Retina (tissue), 1 donor: Measurements from ENCODE around the gene CCL18.
"Not testable (repeated sequence)": the region's sequence is repeated elsewhere in the genome, so short reads cannot be mapped to it uniquely, and the experiment has no call there.

Experiments
- DNase-seq: peaks from one replicate; pipeline ENCODE4 v3.0.0-alpha.2; 2016

The CCL18 gene, protein sequence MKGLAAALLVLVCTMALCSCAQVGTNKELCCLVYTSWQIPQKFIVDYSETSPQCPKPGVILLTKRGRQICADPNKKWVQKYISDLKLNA

DNA sequence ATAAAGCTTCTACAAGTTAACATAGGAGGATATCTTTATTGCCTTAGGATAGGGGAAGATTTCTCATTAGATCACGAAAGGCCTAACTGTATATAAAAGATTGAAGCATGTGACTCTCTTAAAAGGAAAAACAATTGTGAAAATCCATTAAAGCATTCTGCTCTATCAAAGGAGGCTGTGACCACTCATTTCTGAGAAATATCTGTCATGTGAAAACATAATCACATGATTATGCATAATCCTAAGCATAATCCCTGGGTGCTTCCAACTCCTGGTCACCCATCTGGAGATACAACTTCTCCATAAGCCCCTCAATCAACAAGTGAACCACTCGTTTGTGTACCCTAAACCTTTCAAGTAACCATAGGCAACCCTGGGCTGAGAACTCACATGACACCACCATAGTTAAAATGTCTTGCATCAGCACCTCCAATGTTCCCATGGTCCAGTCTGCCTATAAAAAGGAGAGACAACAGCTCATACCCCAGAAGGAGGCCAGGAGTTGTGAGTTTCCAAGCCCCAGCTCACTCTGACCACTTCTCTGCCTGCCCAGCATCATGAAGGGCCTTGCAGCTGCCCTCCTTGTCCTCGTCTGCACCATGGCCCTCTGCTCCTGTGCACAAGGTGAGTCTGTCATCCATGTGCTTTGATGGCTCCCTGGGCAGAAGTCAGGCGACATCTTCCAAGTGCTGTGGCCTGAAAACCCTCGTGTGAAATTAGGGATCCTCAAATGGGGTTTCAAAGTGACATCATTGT lies at the start of gene CCL18:
Gene CCL18 (plus strand): TSS at position 487 of the 756 bp plus-strand sequence. CDS start 71 bp downstream, at position 558.
- DNase-seq: no peak

DNA sequence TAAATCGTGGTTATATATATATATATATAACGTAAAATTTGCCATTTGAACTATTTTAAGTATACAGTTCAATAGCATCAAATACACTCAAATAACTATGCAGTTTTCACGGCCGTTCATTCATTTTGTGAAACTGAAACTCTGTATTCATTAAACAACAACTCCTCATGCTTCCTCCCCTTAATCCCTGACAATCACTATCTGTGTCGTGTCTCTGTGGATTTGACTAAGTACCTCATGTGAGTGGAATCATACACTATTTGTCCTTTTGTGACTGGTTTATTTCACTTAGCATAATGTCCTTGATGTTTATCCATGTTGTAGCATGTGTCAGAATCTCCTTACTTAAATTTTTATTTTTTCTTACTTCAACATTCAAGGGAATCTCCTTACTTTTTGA lies 49.1 kb upstream of the CCL18 start:
- DNase-seq: no peak

DNA sequence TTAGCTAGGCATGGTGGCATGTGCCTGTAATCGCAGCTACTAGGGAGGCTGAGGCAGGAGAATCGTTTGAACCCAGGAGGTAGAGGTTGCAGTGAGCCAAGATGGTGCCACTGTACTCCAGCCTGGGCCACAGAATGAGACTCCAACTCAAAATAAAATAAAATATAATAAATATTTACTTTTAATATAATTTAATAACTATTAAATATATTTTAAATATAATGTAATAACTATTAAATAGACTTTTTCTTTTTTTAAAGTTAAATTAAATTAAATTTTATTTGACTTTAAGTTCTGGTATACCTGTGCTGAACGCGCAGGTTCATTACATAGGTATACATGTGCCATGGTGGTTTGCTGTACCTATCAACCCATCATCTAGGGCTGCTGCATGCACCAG lies 48.2 kb upstream of the CCL18 start:
- not testable (repeated sequence) for DNase-seq

DNA sequence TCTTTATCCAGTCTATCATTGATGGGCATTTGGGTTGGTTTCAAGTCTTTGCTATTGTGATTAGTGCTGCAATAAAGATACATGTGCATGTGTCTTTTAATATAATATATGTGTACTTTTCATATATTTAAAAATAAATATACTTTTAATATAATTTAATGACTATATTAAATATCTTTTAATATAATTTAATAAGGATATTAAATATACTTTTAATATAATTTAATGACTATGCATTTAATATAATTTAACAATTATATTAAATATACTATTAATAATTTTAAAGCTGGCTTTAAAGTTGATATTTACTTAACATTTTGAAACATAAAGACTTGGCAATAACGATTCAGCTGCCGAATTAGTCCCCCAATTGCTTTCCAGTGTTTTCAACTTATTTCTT lies 47.5 kb upstream of the CCL18 start:
- no peak for DNase-seq

DNA sequence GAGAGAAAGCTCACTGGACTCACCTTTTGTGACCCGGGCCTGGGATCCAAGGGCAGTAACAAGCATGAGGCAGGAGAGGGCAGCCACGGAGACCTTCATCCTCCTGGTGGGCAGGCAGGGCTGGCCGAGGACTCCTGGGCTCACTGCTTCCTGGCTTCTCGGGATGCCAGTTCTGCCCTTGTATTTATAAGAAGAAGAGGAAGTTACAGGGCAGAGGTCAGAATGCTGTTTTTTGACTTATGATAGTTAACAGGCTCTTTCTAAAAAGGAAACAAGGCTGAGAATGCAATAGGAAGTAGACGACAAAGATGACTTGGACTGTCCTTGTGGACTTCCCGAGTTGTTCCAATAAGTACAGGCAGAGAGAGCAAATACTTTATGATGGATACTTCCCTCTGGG lies 46.3 kb upstream of the CCL18 start, which contains the start of gene CCL23:
Gene CCL23 (minus strand): TSS at position 174 of the 400 bp plus-strand sequence. CDS start 75 bp downstream, at position 99.
- DNase-seq: no peak

DNA sequence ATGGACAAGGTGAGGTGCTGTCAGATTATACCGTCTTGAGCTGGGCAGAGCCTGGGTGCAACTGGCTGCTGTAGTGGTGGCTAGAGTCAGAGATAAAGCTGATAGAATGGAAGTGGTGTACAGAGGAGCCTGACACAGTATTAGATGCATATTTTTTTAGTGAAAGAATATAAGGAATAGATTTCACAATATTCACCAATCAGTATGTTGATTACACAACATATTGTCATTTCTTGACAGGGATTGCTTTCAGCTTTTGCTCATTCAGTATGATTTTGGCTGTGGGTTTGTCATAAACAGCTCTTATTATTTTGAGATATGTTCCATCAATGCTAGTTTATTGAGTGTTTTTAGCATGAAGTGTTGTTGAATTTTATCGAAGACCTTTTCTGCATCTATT lies 44.6 kb upstream of the CCL18 start:
- DNase-seq: no peak

DNA sequence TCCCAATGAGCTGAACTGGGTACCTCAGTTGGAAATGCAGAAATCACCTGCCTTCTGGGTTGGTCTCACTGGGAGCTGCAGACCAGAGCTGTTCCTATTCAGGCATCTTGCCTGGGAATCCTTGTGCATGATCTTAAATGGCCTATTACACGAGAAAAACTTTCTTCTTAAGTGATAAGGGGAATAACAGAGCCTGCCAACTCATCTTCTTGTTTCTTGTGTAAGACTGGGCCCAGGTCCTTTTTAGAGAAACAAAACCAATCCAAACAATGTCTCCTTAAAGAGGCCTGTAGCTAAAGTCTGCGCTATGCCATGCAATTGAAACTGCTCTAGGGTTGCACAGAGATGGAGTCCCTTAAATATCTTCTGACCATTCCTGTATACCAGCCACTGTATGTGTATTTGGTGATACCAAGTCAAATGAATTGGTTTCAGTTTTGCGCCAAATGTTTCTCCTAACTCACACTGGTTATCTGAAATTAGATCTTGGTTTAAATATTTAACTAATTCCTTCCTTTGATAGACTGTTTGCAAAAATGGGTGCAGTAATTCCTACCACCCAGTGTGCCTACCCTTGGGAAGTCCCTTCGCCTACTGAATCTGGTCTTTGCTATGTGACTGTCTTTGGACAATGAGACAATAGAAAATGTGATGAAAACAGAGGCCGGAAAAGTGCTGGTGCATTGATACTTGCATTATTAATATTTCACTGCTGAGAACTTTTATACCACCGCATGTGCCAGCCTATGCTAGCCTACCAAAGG lies 39.8 kb upstream of the CCL18 start:
- no peak for DNase-seq

DNA sequence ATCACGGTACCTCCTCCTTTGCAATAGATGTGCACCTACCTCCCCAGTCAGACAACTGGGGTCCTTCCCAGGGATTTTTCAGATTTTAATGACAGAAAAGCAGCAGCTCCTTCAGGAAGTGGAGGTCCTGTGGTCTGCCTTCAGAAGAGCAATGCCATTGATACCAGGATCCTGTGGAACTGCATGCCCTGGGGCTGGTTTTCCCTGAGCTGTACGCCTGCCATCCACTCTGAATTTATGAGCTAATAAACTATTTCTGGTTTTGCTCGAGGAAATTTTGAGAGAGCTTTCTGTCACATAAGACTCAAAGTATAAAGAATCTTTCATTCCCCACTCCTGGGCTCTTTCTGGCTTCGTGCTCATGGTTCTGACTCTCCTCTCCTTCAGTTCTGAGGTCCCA lies 36.3 kb upstream of the CCL18 start:
- no peak for DNase-seq

DNA sequence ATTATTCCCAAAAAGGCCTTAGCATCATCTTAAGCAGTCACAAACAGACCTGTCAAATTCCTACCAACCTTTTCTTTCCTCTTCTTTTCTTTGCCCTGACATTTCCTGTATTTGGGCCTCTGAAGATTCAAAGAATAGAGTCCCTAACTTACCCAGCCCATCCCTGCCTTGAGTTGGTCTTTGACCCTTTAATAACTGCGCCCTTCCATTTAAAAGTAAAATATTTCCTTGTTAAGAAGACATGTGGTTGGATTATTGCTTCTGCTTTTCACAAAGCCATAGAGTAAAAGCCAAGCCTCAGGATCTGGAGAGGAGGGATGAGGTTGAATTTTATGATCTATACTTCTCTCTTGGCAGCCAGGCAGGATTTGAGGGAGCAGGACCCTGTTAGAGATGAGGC lies 33.1 kb upstream of the CCL18 start:
- no peak for DNase-seq

DNA sequence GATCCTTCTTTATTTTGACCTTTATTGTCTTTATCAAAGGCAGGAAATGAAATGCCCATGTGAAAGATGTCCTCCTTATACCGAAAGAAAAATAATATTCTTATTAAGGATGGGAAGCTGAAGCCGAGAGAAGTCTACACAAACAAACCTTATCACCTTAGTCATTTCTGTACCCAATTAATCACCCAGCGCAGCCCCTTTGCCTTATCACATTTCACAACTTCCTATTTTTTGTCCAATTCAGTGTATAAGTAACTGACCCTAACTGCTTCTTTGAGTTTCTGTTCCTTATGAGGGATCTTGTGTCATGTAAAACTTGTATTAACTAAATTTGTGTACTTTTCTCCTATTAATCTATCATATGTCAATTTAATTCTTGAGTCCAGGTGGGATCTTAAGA lies 29.9 kb upstream of the CCL18 start:
- DNase-seq: no peak

DNA sequence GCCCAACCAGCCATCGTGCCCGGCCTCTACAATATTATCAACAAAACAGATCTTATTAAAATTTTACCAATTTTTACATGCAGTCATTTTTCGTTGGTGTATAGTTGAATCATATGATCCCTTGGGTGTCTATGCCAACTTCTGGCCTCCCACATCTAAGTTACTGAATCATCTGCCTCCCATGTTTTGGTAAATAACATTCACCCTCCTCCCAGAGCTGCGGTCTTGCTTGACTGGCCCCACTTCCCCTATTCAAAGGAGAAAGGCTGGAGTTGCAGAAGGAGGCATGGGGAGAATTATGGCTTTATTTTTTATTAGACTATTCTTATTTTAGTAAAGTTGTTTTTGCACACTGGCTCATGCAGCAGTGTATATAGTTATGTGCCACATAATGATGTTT lies 27.8 kb upstream of the CCL18 start:
- no peak for DNase-seq

DNA sequence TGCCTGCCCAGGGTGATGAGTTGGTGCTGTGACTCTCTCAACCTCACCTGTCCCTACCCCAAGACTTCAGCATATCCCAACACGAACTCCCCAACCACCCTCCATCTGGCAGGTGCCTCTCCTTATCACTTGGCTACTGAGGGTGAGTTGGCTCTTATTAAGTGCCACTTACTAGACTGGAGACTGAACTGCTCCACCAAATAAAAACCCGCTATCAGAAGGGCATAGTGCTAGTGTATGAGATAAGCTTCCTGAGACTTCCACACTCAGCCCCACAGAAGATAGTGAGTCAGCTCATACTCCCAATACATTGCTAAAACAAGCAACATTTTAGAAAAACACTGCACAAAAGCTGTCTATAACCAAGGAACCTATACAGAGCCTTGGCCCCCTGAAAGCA lies 16.0 kb upstream of the CCL18 start:
- DNase-seq: no peak

DNA sequence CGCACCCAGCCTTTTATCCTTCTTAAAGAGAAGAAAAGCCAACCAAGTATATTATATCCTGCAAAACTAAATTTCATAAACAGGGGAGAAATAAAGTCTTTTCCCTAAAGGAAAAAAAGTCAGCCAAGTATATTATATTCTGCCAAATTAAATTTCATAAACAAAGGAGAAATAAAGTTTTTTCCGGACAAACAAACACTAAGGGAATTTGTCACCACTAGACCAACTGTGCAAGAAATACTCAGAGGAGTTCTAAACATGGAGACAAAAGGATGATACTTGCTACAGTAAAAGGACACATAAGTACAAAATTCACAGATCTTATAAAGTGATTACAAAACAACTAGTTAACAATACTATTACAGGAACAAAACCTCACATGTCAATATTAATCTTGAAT lies 14.4 kb upstream of the CCL18 start:
- no peak for DNase-seq

DNA sequence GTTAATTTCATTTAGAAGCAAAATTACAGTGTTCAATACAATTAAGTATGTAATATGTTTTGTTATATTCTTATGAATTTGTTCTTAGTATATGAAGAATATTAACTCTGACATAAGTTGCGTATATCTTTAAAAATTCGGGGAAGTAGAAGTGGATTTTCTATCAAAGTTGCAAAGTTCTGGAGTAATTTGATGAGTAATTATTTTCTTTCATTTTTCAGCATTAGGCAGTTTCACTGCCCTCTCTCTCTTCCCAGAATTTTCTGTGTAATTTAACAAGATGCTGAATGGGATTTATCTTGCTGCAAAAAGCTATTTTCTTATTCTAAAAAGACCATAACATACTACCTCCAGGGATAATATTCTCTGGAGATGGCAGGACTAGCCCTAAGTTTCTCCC lies 8.9 kb upstream of the CCL18 start:
- no peak for DNase-seq

DNA sequence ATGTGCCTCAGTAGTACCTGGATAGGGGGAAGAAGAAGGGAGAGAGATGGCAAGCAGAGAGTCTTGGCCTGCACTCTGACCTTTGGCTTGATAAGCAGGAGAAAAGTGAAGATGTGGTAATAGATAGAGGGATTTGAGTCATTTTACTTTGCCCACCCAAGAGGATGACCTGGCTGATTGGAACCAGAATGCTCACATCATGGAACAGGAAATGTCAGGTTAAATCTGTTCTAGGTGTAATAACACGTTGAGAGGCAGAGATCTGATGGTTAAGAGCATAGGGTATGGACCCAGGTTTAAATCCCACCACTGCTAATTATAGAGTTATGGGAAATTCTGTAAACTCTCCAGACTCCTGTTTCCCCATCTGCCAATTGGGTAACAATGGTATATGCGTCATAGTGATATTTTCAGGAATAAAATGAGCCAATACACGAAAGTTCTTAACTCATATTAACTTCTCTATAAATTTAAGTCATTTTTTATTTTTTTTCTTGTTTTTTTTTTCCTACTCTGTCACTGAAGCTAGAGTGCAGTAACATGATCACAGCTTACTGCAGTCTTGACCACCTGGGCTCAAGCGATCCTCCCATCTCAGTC lies 8.1 kb upstream of the CCL18 start:
- DNase-seq: no peak

DNA sequence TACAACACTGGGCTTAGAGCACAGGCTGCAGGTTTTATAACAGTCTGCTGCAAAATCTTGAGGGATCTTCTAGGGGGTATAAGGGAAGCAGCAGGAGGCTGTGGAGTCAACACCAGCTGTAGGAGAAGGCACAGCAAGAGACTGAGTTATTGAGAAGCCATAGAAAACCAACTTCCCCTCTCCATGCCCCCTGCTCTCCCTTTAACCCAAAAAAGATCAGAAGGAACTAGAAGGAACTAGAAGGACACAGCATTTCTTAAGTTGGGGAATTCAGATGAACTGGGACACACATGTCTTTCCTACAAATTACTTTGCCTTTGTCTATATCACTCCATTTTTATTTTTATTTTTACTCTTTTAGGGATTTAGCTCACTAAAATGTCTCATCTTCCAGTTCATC lies 6.2 kb upstream of the CCL18 start:
- DNase-seq: no peak

DNA sequence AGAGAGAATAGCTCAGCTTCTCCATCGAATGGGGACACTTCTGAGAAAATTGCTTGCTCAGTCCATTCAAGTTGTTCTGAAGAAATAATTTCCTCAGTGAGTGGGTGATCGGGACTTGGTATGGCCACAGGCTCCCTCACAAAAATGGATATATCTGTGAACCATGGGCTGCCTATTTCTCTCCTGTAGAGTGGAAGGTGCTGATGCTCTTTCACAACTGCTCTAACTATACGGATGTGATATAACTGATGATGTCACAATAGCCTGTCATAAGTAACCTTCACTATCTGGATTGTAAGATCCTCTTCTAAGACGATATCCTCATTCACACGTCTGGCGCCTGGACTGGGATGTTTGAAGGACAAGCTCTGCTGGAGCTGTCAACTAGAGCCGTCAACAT lies 4.7 kb upstream of the CCL18 start:
- DNase-seq: no peak

DNA sequence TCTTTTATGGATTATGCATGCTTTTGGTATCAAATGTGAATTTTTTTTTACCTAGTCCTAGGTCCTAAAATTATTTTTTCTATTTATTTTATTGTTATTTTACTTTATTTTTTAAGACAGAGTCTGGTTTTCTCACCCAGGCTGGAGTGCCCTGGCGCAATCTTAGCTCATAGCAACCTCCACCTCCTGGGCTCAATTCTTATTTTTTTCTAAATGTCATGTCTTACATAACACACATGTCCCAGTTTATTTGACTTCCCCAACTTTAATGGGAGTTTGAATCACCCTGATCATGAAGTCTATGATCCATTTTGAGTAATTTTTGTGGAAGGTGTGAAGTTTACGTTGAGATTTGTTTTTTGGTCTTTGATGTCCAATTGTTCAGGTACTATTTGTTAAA lies 3.3 kb upstream of the CCL18 start:
- DNase-seq: no peak

DNA sequence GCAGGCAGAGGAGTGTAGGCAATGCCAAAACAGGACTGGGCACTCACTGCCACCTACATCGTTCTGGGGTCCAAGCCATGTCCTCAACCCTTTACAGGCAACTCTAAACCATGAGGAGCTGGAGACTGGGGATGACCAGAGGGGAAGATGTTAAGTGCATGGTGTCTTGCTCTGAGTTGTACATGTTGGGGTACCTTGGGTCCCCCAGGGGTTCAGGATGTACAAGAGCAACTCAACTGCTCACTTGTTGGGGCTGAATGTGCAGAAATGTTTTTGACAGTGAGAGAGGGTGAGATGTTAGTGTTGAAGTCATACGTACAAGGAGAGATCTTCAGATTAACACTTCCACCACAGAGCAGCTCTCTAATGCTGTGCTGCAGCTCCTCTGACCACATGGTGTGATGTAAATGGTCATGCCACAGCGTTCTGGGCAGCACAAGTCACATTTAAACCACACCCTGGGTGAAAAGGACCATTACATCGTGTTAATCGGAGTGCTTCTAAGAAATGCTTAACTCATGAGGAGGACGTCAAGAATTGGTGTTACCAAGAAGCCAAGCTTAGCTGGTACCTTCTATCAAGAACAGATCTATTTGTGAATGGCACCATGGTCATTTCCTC lies 2.4 kb downstream of the CCL18 start:
- DNase-seq: no peak

DNA sequence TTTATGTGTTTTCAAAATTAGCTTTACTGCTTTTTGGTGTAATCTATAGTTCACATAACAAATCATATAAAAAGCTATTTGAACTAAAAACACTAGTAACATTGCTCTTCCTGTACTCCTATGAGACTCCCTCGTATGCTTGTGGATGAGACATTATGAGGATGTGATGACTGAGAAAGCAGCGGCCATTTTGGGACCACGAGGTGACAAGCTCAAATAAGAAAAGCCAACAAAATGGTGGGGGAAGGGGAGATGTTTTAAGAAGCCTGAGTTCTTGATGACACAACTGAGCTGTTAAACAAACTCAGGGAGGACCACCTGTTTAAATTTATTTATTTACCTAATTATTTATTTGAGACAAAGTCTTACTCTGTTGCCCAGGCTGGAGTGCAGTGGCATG lies 4.5 kb downstream of the CCL18 start:
- no peak for DNase-seq

DNA sequence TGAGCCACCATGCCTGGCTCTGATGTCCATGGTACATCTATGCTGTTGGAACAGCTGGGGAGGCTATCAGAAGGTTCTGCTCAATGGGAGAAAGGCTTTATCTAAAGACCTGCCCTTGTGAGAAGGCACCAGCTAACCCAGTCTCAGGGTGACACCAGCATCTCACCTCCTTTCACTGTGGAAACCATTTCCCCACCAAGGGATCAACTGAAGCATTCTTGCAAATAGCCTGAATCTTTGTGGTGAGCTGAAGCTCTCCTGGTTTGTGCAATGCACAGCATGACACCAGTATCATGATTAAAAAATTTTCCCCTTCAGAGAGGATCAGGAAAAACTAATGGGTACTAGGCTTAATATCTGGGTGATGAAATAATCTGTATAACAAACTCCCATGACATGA lies 5.1 kb downstream of the CCL18 start:
- no peak for DNase-seq

DNA sequence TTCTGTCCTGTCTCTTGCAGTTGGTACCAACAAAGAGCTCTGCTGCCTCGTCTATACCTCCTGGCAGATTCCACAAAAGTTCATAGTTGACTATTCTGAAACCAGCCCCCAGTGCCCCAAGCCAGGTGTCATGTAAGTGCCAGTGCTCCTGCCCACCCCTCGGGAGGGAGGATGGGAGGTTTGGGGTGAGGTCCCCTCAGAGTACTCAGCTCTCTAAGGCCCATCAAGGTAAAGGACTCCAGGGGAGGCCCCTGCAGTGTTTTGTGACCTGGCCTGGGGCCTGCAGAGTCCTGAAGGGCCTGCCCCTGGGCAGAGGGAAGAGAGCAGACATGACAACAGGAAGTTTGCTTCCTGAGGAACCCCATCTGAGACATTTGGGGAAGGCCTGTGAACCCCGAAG lies 6.4 kb downstream of the CCL18 start:
- no peak for DNase-seq

DNA sequence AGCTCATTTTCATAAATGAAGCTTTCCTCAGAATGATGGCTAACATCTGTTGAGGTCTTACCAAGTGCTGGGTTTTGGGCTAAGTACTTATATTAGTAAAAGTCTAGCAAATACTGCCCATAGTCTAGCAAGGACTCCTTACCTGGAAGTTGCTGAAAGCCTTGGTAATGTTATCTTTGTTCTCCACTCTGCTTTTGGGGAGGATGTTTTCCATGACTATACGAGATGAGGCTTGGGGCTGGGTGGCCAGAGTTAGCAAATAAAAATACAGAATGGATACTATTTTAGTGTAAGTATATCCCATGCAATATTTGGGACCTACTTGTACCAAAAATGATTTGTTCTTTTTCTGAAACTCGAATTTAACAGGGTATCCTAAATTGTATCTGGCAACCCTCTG lies 7.7 kb downstream of the CCL18 start:
- DNase-seq: no peak
